ENCODE results near the gene SERPINI2. TPM values are rescaled to one million over a fixed set of nuclear protein-coding genes. Genes with fewer than 3 reads are reported as not detected.

SERPINI2 gene
- total and polyA plus RNA-seq, 2 of the 13 experiments (the other 11 are each of a cell fraction or from before 2014, with no cell fraction given) = not detected

GRCh38 chr3:167396075-167396474 is 77.8 kb downstream of the SERPINI2 start:
- POLR2A ChIA-PET = no interaction called here
- 0% methylated on average over 2 of the region's 2 CpGs for WGBS (ENCODE audit: low lambda C conversion rate)
- no peaks in the 10 kb centered on the region for H3K79me2 ChIP-seq (ENCODE audit: insufficient read depth, low read length)
- H3K4me3 ChIP-seq (replicated peaks in 1 of 3; ENCODE audit: insufficient read depth in 1 of 3, low read depth in 2 of 3, low read length in 3 of 3) = no peak overlapping the region
- TF ChIP-seq ZNF275 (CRISPR knock-in tag; IDR thresholded peaks at IDR 0.05; ENCODE audit: borderline replicate concordance) (no peak), REXO4 (CRISPR knock-in tag; IDR thresholded peaks at IDR 0.05; ENCODE audit: borderline replicate concordance) (no peak), MTF2 (CRISPR knock-in tag; IDR thresholded peaks at IDR 0.05; ENCODE audit: borderline replicate concordance) (no peak), YEATS4 (CRISPR knock-in tag; IDR thresholded peaks at IDR 0.05; ENCODE audit: borderline replicate concordance) (no peak), ZBTB39 (CRISPR knock-in tag; IDR thresholded peaks at IDR 0.05) (no peak), SMC3 (IDR thresholded peaks at IDR 0.05; ENCODE audit: low read length) (no peak), FOXO4 (CRISPR knock-in tag; conservative IDR thresholded peaks at IDR 0.05) (no peak), PRMT3 (CRISPR knock-in tag; IDR thresholded peaks at IDR 0.05; ENCODE audit: borderline replicate concordance, low read depth) (no peak), CENPX (CRISPR knock-in tag; IDR thresholded peaks at IDR 0.05) (no peak), ZNF281 (CRISPR knock-in tag; IDR thresholded peaks at IDR 0.05; ENCODE audit: borderline replicate concordance) (no peak), KLF13 (CRISPR knock-in tag; IDR thresholded peaks at IDR 0.05) (no peak)
- DNase-seq (ENCODE audit: low spot score) (no peak), FAIRE-seq (no peak), ATAC-seq (no peak)
- H3K4me2 ChIP-seq (ENCODE audit: low read depth, low read length) = no peak overlapping the region
- no peak overlapping the region for H3K9ac ChIP-seq (ENCODE audit: insufficient read depth, low read depth, low read length)
- no peaks in the 10 kb centered on the region for H4K20me1 ChIP-seq (ENCODE audit: insufficient read depth, low read length)
- BruUV-seq (replicated peaks) = no TSS peak
- H2AFZ ChIP-seq (ENCODE audit: low read length) = no peak overlapping the region
- in situ Hi-C loops (cut with HindIII; ENCODE audit: extremely low pct_ligation_motif_present, low pct_unique_long_range_greater_than_20kb) = no loop called here
- intact Hi-C loops (cut with micrococcal nuclease; ENCODE audit: unreplicated experiment) = no loop called here
- H3K4me1 ChIP-seq (ENCODE audit: insufficient read depth, low read length) = no peaks in the 10 kb centered on the region
- no peaks in the 10 kb centered on the region for H3K36me3 ChIP-seq (replicated peaks in 1 of 2; ENCODE audit: control insufficient read depth in 1 of 2, insufficient read depth in 2 of 2, low read length in 2 of 2)
- CTCF ChIA-PET (ENCODE audit: low intra/inter-chr PET ratio, low total read pairs) = no interaction called here
- H3K9me3 ChIP-seq (ENCODE audit: low read length) = no peaks in the 10 kb centered on the region
- no peak overlapping the region for H3K27ac ChIP-seq (ENCODE audit: extremely low read length, insufficient read depth, low read length)
- no peaks in the 10 kb centered on the region; a peak in 1 of 5 replicates for H3K27me3 ChIP-seq (ENCODE audit: control insufficient read depth in 1 of 2, insufficient read depth in 2 of 2, low read length in 2 of 2)
